GM12874 (cell line): ENCODE data around the gene APAF1.

ENCODE experiments used
- CTCF ChIP-seq: IDR thresholded peaks from 2 replicates; pipeline ENCODE4 v1.5.1; 2011; ENCODE audit warnings: low read depth, mild to moderate bottlenecking, control low read depth, low read length, moderate library complexity; ENCODE audit not compliant: insufficient read depth

APAF1 gene

GRCh38 chr12:98635657-98636323 is 9.3 kb upstream of the APAF1 start:
- no peak for TF ChIP-seq CTCF

GRCh38 chr12:98637068-98637467 is 8.0 kb upstream of the APAF1 start:
- TF ChIP-seq CTCF, result no peak

GRCh38 chr12:98638009-98638408 is 7.1 kb upstream of the APAF1 start:
- TF ChIP-seq CTCF, result no peak

- no peak for TF ChIP-seq CTCF
Measured at GRCh38 chr12:98639491-98639890, 5.6 kb upstream of the APAF1 start.

- no peak for TF ChIP-seq CTCF
Measured at GRCh38 chr12:98644433-98644711, 718 bp upstream of the APAF1 start.

GRCh38 chr12:98645572-98646067 is 530 bp downstream of the APAF1 start:
- TF ChIP-seq CTCF, result no peak

GRCh38 chr12:98646294-98647090 is 1.4 kb downstream of the APAF1 start:
- TF ChIP-seq CTCF, result no peak
